Neuronal stem cell (in vitro differentiated cells): ENCODE results near the gene SCFD2.

Experiments used
- DNase-seq: peaks from one replicate; pipeline ENCODE4 v3.0.0-alpha.2; 2013; ENCODE audit warnings: low spot score
- H2AFZ ChIP-seq: one replicate; pipeline ENCODE4 v1.6.1; 2013; ENCODE audit warnings: mild to moderate bottlenecking, low read length, inconsistent platforms
- H2AK5ac ChIP-seq: 2 replicates; pipeline ENCODE4 v1.6.1; 2013; ENCODE audit warnings: low read depth, mild to moderate bottlenecking, inconsistent platforms, low read length, moderate library complexity, mixed read lengths
- H2BK120ac ChIP-seq: 2 replicates; pipeline ENCODE4 v1.6.1; 2013; ENCODE audit warnings: low read depth, mild to moderate bottlenecking, inconsistent platforms, low read length, moderate library complexity, mixed read lengths
- H2BK12ac ChIP-seq: one replicate; pipeline ENCODE4 v1.6.1; 2013; ENCODE audit warnings: low read length, inconsistent platforms
- H2BK15ac ChIP-seq: 2 replicates; pipeline ENCODE4 v1.6.1; 2013; ENCODE audit warnings: mild to moderate bottlenecking, low read length, inconsistent platforms, mixed read lengths
- H2BK5ac ChIP-seq: one replicate; pipeline ENCODE4 v1.6.1; 2013; ENCODE audit warnings: inconsistent platforms, mild to moderate bottlenecking, low read length, moderate library complexity
- H3K14ac ChIP-seq: one replicate; pipeline ENCODE4 v1.6.1; 2013; ENCODE audit warnings: low read length, inconsistent platforms
- H3K18ac ChIP-seq: 2 replicates; pipeline ENCODE4 v1.6.1; 2013; ENCODE audit warnings: low read length, inconsistent platforms
- H3K23ac ChIP-seq: 2 replicates; pipeline ENCODE4 v1.6.1; 2013; ENCODE audit warnings: low read depth, mild to moderate bottlenecking, mixed read lengths, low read length, inconsistent platforms; ENCODE audit not compliant: poor library complexity
- H3K27ac ChIP-seq: replicated peaks from 3 replicates; pipeline ENCODE4 v1.5.1; 2013; ENCODE audit warnings: low read length, inconsistent platforms
- H3K27me3 ChIP-seq, 3 experiments: 2 replicates each; pipeline ENCODE4 v1.6.1; 2013; ENCODE audit warnings: low read length in 3 of 3, mild to moderate bottlenecking in 2 of 3, inconsistent platforms in 1 of 3, low read depth in 1 of 3, mixed read lengths in 1 of 3, moderate library complexity in 1 of 3; ENCODE audit not compliant: control insufficient read depth in 3 of 3, insufficient read depth in 3 of 3
- H3K36me3 ChIP-seq, 2 donors: replicated peaks in 1 of 2; 2 replicates each; pipeline ENCODE4 v1.6.1; 2013; ENCODE audit warnings: low read length in 2 of 2; ENCODE audit not compliant: control insufficient read depth in 2 of 2, insufficient read depth in 2 of 2
- H3K4ac ChIP-seq: 2 replicates; pipeline ENCODE4 v1.6.1; 2013; ENCODE audit warnings: inconsistent platforms, mild to moderate bottlenecking, low read length, moderate library complexity
- H3K4me1 ChIP-seq, 2 donors: 1 replicate in 1 of 2; 2 replicates in 1 of 2; pipeline ENCODE4 v1.6.1; 2013; ENCODE audit warnings: low read length in 2 of 2, low read depth in 1 of 2; ENCODE audit not compliant: control insufficient read depth in 2 of 2, insufficient read depth in 1 of 2
- H3K4me2 ChIP-seq: one replicate; pipeline ENCODE4 v1.6.1; 2013; ENCODE audit warnings: mild to moderate bottlenecking, low read length, inconsistent platforms; ENCODE audit not compliant: insufficient read depth, poor library complexity, severe bottlenecking
- H3K4me3 ChIP-seq, 2 donors: 2 replicates each; pipeline ENCODE4 v1.5.1; 2013; ENCODE audit warnings: low read length in 2 of 2, mild to moderate bottlenecking in 2 of 2, inconsistent platforms in 1 of 2, moderate library complexity in 1 of 2
- H3K79me1 ChIP-seq: one replicate; pipeline ENCODE4 v1.6.1; 2013; ENCODE audit warnings: low read depth, mild to moderate bottlenecking, inconsistent platforms, low read length, moderate library complexity
- H3K9ac ChIP-seq: one replicate; pipeline ENCODE4 v1.6.1; 2013; ENCODE audit warnings: mild to moderate bottlenecking, low read depth, low read length, inconsistent platforms; ENCODE audit not compliant: poor library complexity
- H3K9me3 ChIP-seq, 2 donors: replicated peaks in 1 of 2; 2 replicates each; pipeline versions ENCODE3 to v1.6.1; 2013; ENCODE audit warnings: low read length in 2 of 2, mild to moderate bottlenecking in 2 of 2, inconsistent platforms in 1 of 2, low read depth in 1 of 2, mixed read lengths in 1 of 2, moderate library complexity in 1 of 2; ENCODE audit not compliant: control insufficient read depth in 2 of 2, insufficient read depth in 1 of 2
- H4K8ac ChIP-seq: one replicate; pipeline ENCODE4 v1.6.1; 2013; ENCODE audit warnings: low read depth, mild to moderate bottlenecking, inconsistent platforms, low read length, moderate library complexity
- H4K91ac ChIP-seq: one replicate; pipeline ENCODE4 v1.6.1; 2013; ENCODE audit warnings: low read length, low read depth, mild to moderate bottlenecking, inconsistent platforms; ENCODE audit not compliant: poor library complexity
- WGBS, 2 donors: extraction: QIAGEN DNeasy Blood & Tissue Kit; methylation state at CpG; one replicate each; pipeline ENCODE4 v1.1.7; 2013; ENCODE audit warnings: missing lambda C conversion rate in 2 of 2, mixed read lengths in 1 of 2; ENCODE audit not compliant: insufficient read length in 2 of 2, insufficient replicate concordance in 1 of 2; ENCODE audit errors: extremely low coverage in 2 of 2; 5-methylcytosine and 5-hydroxymethylcytosine counted together

SCFD2 gene

DNA sequence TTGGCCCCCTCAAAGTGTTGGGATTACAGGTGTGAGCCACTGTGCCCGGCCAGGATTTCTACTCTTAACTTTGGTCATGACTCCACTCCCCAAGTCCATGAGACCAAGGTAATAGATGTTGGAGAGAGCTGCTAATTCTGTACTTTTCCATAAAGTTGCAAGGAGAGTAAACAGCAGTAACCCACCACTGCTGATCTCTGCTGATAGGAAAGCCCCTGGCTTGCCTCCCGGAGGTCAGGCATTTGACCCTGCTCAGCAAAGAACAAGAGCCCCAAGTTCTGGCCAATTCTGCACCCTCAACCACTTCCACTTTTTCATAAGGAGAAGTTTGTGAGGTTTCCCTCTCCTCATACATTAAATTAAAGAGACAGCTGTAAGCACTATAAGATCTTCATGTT, 360.7 kb downstream of the SCFD2 start:
- H3K9ac ChIP-seq = no peak overlapping the region
- no peaks in the 10 kb centered on the region for H3K4me1 ChIP-seq
- no peak for DNase-seq
- H3K27ac ChIP-seq = no peak overlapping the region
- H2BK120ac ChIP-seq = no peak overlapping the region
- WGBS, 2 donors = no CpG with 5 or more reads among the region's 2 CpGs
- no peak overlapping the region for H3K4me2 ChIP-seq
- H4K91ac ChIP-seq = no peak overlapping the region
- no peaks in the 10 kb centered on the region for H3K79me1 ChIP-seq
- H3K14ac ChIP-seq = no peak overlapping the region
- no peaks in the 10 kb centered on the region for H3K36me3 ChIP-seq
- no peak overlapping the region for H2BK5ac ChIP-seq
- H3K27me3 ChIP-seq = no peaks in the 10 kb centered on the region
- H4K8ac ChIP-seq = no peak overlapping the region
- no peak overlapping the region for H3K4ac ChIP-seq
- H3K23ac ChIP-seq = no peak overlapping the region
- H3K9me3 ChIP-seq = no peaks in the 10 kb centered on the region
- H2BK12ac ChIP-seq = no peak overlapping the region
- H3K4me3 ChIP-seq = no peak overlapping the region
- H2AFZ ChIP-seq = no peak overlapping the region
- no peak overlapping the region for H2AK5ac ChIP-seq
- H2BK15ac ChIP-seq = no peak overlapping the region
- H3K18ac ChIP-seq = no peak overlapping the region

DNA sequence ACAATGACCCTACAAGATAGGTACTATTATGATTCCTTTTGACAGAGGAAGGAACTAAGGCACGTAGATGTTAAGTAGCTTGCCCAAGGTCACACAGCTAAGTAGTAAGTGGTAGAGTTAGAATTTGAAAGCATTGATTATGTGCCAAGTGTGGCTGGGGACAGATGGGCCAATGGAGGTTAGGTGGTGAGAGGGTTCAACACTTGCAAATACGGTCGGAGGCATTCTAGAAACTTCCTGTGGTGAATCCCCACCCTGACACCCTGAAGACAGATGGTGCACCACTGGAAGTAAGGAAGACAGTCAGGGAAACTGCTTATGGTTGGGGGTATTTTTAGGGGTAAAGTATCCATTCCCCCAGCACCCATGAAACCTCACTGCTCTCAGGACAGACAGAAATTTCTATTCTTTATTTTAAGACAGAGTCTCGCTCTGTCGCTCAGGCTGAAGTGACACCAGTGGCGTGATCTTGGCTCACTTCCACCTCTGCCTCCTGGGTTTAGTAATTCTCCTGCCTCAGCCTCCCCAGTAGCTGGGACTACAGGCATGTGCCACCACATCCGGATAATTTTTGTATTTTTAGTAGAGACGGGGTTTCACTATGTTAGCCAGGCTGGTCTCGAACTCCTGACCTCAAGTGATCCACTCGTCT, 361.2 kb downstream of the SCFD2 start:
- no peaks in the 10 kb centered on the region for H3K4me1 ChIP-seq

DNA sequence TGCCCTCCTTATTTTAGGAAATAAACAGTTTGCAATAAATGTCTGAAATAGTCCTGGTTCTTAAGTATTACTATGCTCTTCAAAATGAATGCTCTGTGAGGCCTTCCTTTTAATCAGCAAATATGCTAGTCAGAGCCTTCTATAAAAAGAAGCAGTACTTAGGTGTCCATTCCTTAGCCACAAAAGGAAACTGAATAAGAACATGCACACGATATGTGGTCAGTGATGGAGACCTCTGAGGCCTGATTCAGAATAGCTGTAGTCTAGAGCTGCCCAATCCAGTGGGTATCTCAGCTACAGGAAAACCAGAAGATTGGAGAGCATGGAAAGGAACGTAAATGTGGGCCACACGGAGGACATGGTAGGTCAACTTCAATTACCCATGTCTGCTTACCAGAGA, 361.9 kb downstream of the SCFD2 start:
- no peak overlapping the region for H3K4me2 ChIP-seq
- no peak overlapping the region for H3K18ac ChIP-seq

More for the DNA sequence above, 361.2 kb downstream of the SCFD2 start:
- no CpG with 5 or more reads among the region's 10 CpGs for WGBS, 2 donors
- no peaks in the 10 kb centered on the region for H3K9me3 ChIP-seq
- no peaks in the 10 kb centered on the region for H3K79me1 ChIP-seq
- H3K4ac ChIP-seq = no peak overlapping the region
- no peaks in the 10 kb centered on the region for H3K27me3 ChIP-seq
- H4K91ac ChIP-seq = no peak overlapping the region
- H3K27ac ChIP-seq = no peak overlapping the region
- no peak overlapping the region for H3K4me2 ChIP-seq
- no peak overlapping the region for H2BK15ac ChIP-seq
- H2AK5ac ChIP-seq = no peak overlapping the region
- H3K9ac ChIP-seq = no peak overlapping the region
- H2BK120ac ChIP-seq = no peak overlapping the region
- H4K8ac ChIP-seq = no peak overlapping the region
- no peaks in the 10 kb centered on the region for H3K36me3 ChIP-seq
- DNase-seq = no peak
- no peak overlapping the region for H2AFZ ChIP-seq
- H3K23ac ChIP-seq = no peak overlapping the region
- no peak overlapping the region for H3K14ac ChIP-seq
- no peak overlapping the region for H2BK12ac ChIP-seq
- H3K4me3 ChIP-seq = no peak overlapping the region
- H2BK5ac ChIP-seq = no peak overlapping the region
- H3K18ac ChIP-seq = no peak overlapping the region

DNA sequence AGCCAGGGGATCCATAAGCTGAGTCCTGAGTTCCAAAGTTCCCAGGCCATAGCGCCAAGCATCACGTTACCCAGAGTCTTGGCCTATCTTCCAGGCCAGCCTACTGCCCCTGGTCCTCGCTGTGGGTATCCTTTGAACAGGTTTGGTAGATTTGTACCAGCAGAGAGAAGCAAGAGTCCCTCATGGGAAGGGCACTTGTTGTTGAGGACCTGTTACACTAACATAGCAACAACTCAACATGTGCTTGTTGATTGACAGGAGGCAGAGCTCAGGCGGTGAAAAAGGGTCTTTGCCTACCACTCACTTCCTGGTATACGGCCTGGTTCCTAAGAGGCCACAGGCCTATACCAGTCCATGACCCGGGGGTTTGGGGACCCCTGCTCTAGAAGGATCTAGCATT, 365.3 kb downstream of the SCFD2 start:
- no peak overlapping the region for H2BK120ac ChIP-seq
- no CpG with 5 or more reads among the region's 6 CpGs for WGBS, 2 donors

More for the DNA sequence above, 361.9 kb downstream of the SCFD2 start:
- Histone ChIP-seq H2BK5ac (no peak overlapping the region), H2BK12ac (no peak overlapping the region), H2BK15ac (no peak overlapping the region), H2AK5ac (no peak overlapping the region), H3K27ac (no peak overlapping the region), H3K23ac (no peak overlapping the region), H3K27me3 (no peaks in the 10 kb centered on the region), H3K14ac (no peak overlapping the region), H3K4ac (no peak overlapping the region), H3K9ac (no peak overlapping the region), H4K91ac (no peak overlapping the region), H3K9me3 (no peaks in the 10 kb centered on the region), H3K36me3 (no peaks in the 10 kb centered on the region), H3K4me3 (no peak overlapping the region), H3K79me1 (no peaks in the 10 kb centered on the region), H4K8ac (no peak overlapping the region), H3K4me1 (no peaks in the 10 kb centered on the region), H2AFZ (no peak overlapping the region), H2BK120ac (no peak overlapping the region)
- no peak for DNase-seq
- WGBS, 2 donors = no CpG with 5 or more reads among the region's 3 CpGs

More for the DNA sequence above, 365.3 kb downstream of the SCFD2 start:
- Histone ChIP-seq H3K4me2 (no peak overlapping the region), H4K8ac (no peak overlapping the region), H4K91ac (no peak overlapping the region), H3K9me3 (no peaks in the 10 kb centered on the region), H2AK5ac (no peak overlapping the region), H2BK12ac (no peak overlapping the region), H2BK15ac (no peak overlapping the region), H2AFZ (no peak overlapping the region), H3K9ac (no peak overlapping the region), H3K4me1 (peaks cover 2 to 7% of the 10 kb centered on the region in 2 donors), H3K79me1 (no peaks in the 10 kb centered on the region), H3K4ac (no peak overlapping the region), H3K27me3 (no peaks in the 10 kb centered on the region), H3K36me3 (no peaks in the 10 kb centered on the region), H2BK5ac (no peak overlapping the region), H3K14ac (no peak overlapping the region), H3K4me3 (no peak overlapping the region), H3K23ac (no peak overlapping the region), H3K27ac (no peak overlapping the region), H3K18ac (no peak overlapping the region)
- no peak for DNase-seq
